ENCODE results near the gene SLC9A9.

DNA sequence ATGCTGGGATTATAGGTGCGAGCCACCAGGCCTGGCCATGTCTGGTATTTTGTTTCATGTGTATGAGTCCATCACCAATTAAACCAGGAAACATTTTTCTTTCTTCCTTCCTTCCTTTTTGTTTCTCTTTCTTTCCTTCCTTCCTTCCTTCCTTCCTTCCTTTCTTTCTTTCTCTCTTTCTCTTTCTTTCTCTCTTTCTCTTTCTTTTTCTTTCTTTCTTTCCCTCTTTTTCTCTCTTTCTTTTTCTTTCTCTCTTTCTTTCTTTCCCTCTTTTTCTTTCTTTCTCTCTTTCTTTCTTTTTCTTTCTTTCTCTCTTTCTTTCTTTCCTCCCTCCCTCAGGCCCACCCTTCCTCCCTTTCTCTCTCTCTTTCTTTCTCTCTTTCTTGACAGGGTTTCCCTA is 83.4 kb downstream of the SLC9A9 start:
- TF ChIP-seq TAF1 (IDR thresholded peaks at IDR 0.05; ENCODE audit: low read depth, low read length) (no peak), RBBP5 (IDR thresholded peaks at IDR 0.05; ENCODE audit: borderline replicate concordance, low read depth, low read length) (no peak), POLR2A (IDR thresholded peaks at IDR 0.05; ENCODE audit: control extremely low read depth in 1 of 2, low read depth in 2 of 2, low read length in 2 of 2) (no peak), CHD2 (IDR thresholded peaks at IDR 0.05; ENCODE audit: low read length) (no peak), TCF12 (IDR thresholded peaks at IDR 0.05; ENCODE audit: low read depth, low read length) (no peak), EP300 (IDR thresholded peaks at IDR 0.05; ENCODE audit: borderline replicate concordance in 1 of 2, low read depth in 2 of 2, low read length in 2 of 2) (no peak), POLR2AphosphoS5 (IDR thresholded peaks at IDR 0.05; ENCODE audit: low read depth, low read length) (no peak), ASH2L (IDR thresholded peaks at IDR 0.05; ENCODE audit: low read length) (no peak)
- TF ChIP-seq, protein P1, sequence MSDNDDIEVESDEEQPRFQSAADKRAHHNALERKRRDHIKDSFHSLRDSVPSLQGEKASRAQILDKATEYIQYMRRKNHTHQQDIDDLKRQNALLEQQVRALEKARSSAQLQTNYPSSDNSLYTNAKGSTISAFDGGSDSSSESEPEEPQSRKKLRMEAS (IDR thresholded peaks at IDR 0.05), result no peak
- TF ChIP-seq, protein P2, sequence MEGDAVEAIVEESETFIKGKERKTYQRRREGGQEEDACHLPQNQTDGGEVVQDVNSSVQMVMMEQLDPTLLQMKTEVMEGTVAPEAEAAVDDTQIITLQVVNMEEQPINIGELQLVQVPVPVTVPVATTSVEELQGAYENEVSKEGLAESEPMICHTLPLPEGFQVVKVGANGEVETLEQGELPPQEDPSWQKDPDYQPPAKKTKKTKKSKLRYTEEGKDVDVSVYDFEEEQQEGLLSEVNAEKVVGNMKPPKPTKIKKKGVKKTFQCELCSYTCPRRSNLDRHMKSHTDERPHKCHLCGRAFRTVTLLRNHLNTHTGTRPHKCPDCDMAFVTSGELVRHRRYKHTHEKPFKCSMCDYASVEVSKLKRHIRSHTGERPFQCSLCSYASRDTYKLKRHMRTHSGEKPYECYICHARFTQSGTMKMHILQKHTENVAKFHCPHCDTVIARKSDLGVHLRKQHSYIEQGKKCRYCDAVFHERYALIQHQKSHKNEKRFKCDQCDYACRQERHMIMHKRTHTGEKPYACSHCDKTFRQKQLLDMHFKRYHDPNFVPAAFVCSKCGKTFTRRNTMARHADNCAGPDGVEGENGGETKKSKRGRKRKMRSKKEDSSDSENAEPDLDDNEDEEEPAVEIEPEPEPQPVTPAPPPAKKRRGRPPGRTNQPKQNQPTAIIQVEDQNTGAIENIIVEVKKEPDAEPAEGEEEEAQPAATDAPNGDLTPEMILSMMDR (IDR thresholded peaks at IDR 0.05; ENCODE audit: control extremely low read depth in 1 of 3, insufficient read depth in 1 of 3, low read depth in 1 of 3, low read length in 3 of 3), result no peak
